Activated CD4-positive, alpha-beta memory T cell treated with anti-CD3 and anti-CD28 coated beads, Interleukin-2, amount 10 ng/mL, durations not matched to agents 7 days and 5 days (primary cell): ENCODE data around the gene ZSCAN10. TPM values are rescaled to one million over a fixed set of nuclear protein-coding genes. Genes with fewer than 3 reads are reported as not detected.
"Not testable (repeated sequence)": the region's sequence is repeated elsewhere in the genome, so short reads cannot be mapped to it uniquely, and the experiment has no call there.

Source experiments
- CTCF ChIA-PET: fragments of 350-600 bp; sonication (Branson Sonifier 250); formaldehyde crosslinking; loops from one replicate; lab custom pipeline; 2021; ENCODE audit warnings: antibody characterized with exemption, inconsistent platforms; lab: Charles Lee
- POLR2A ChIA-PET: fragments of 350-600 bp; sonication (Branson Sonifier 250); formaldehyde crosslinking; loops from one replicate; lab custom pipeline; 2021; ENCODE audit warnings: antibody characterized with exemption; lab: Charles Lee
- DNase-seq: peaks from one replicate; pipeline ENCODE4 v3.0.0-alpha.2; 2020
- H3K27ac Mint-ChIP-seq: one replicate; pipeline ENCODE4 v1.8.0; 2021; ENCODE audit warnings: mild to moderate bottlenecking, mixed read lengths
- H3K27me3 Mint-ChIP-seq: one replicate; pipeline ENCODE4 v1.8.0; 2021; ENCODE audit warnings: mixed read lengths
- H3K36me3 Mint-ChIP-seq: one replicate; pipeline ENCODE4 v1.8.0; 2021; ENCODE audit warnings: low read depth, mixed read lengths
- H3K4me1 Mint-ChIP-seq: one replicate; pipeline ENCODE4 v1.8.0; 2021; ENCODE audit warnings: mixed read lengths
- H3K4me3 Mint-ChIP-seq: one replicate; pipeline ENCODE4 v1.8.0; 2021; ENCODE audit warnings: mild to moderate bottlenecking, mixed read lengths
- H3K9me3 Mint-ChIP-seq: one replicate; pipeline ENCODE4 v1.8.0; 2021; ENCODE audit warnings: mixed read lengths
- total RNA-seq, 2 experiments: library from RNA; stranded (reverse); gene quantifications; one replicate each; pipeline ENCODE4 v1.2.3, GENCODE V29; 2021

ZSCAN10 gene
- total RNA-seq, 2 experiments from 2014 or later: 0.15 TPM; not detected in 1

DNA sequence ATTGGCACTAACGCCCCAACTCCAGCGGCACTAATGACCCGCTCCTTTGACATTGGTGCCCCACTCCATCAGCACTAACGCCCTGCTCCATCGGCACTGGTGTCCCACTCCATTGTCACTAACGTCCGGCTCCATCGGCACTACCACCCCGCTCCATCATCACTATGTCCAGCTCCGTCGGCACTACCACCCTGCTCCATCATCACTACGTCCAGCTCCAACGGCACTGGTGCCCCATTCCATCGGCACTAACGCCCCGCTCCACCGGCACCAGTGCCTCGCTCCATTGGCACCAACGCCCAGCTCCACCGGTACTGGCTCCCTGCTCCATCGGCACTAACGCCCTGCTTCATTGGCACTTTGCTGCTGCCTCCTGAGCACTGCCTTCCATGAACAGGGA lies 43.2 kb upstream of the ZSCAN10 start:
- Mint-ChIP-seq H3K4me3 (no peak overlapping the region), H3K27ac (no peak overlapping the region), H3K36me3 (peaks cover 16% of the 10 kb centered on the region), H3K4me1 (no peaks in the 10 kb centered on the region), H3K27me3 (no peaks in the 10 kb centered on the region), H3K9me3 (no peaks in the 10 kb centered on the region)
- CTCF ChIA-PET: no interaction called here
- POLR2A ChIA-PET: interaction anchor here (3.2 kb wide), 1 partner anchor 7 kb away, joined by 18 read pairs; the partner anchor contains the start of gene ZNF213
- DNase-seq: no peak

DNA sequence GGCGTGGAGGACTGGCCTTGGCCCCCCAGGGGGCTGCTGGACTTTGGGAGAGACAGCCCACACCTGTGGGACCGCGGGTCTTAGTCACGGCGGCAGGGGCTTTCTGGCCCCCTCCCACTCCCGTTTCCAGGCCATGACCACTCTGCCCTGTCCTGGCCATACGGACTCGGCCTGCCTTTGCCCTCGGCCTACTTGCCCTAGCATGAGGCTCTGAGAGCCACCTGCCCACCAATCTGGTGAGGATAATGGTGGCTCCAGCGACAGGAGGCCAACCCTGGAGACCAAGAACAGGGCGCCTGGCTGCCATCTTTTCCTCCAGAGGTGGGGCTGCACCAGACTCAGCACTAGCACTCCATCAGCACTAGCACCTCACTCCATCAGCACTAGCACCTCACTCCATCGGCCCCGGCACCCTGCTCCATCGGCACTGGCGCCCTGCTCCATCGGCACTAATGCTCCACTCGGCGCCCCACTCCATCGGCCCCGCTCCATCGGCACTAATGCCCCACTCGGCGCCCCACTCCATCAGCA lies 42.8 kb upstream of the ZSCAN10 start:
- no peaks in the 10 kb centered on the region for H3K9me3 Mint-ChIP-seq
- ChIA-PET POLR2A (no interaction called here), CTCF (no interaction called here)
- peaks cover 16% of the 10 kb centered on the region for H3K36me3 Mint-ChIP-seq
- H3K27me3 Mint-ChIP-seq: no peaks in the 10 kb centered on the region
- H3K4me3 Mint-ChIP-seq: no peak overlapping the region
- no peak for DNase-seq
- H3K27ac Mint-ChIP-seq: no peak overlapping the region
- peaks cover 2% of the 10 kb centered on the region for H3K4me1 Mint-ChIP-seq

DNA sequence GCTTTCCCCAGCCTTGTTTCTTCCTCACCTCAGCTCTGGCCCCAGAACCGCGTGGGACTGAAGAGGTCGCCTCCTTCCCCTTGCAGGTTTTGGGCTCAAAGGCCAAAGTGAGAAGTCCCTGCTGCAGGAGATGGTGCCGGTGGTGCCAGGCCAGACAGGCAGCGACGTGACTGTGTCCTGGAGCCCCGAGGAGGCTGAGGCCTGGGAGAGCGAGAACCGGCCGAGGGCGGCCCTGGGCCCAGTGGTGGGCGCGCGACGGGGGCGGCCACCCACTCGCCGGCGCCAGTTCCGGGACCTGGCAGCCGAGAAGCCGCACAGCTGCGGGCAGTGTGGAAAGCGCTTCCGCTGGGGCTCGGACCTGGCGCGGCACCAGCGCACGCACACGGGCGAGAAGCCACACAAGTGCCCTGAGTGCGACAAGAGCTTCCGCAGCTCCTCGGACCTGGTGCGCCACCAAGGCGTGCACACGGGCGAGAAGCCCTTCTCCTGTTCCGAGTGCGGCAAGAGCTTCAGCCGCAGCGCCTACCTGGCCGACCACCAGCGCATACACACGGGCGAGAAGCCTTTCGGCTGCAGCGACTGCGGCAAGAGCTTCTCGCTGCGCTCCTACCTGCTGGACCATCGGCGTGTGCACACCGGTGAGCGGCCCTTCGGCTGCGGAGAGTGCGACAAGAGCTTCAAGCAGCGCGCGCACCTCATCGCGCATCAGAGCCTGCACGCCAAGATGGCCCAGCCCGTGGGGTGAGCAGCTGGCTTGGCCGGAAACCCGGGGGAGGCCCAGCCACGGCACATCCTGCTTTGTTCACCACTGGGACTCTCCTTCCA lies 41.7 kb upstream of the ZSCAN10 start:
- H3K36me3 Mint-ChIP-seq: peaks cover 16% of the 10 kb centered on the region
- H3K27ac Mint-ChIP-seq: no peak overlapping the region
- POLR2A ChIA-PET: interaction anchor here (0.9 to 1.2 kb wide), 3 partner anchors 9 to 17 kb away, joined by 3 read pairs; no protein-coding TSS in a partner anchor
- no peaks in the 10 kb centered on the region for H3K9me3 Mint-ChIP-seq
- peaks cover 8% of the 10 kb centered on the region for H3K4me1 Mint-ChIP-seq
- CTCF ChIA-PET: interaction anchor here (2.7 kb wide), 1 partner anchor 11 kb away, joined by 10 read pairs; no protein-coding TSS in a partner anchor
- no peaks in the 10 kb centered on the region for H3K27me3 Mint-ChIP-seq
- DNase-seq: no peak
- no peak overlapping the region for H3K4me3 Mint-ChIP-seq

DNA sequence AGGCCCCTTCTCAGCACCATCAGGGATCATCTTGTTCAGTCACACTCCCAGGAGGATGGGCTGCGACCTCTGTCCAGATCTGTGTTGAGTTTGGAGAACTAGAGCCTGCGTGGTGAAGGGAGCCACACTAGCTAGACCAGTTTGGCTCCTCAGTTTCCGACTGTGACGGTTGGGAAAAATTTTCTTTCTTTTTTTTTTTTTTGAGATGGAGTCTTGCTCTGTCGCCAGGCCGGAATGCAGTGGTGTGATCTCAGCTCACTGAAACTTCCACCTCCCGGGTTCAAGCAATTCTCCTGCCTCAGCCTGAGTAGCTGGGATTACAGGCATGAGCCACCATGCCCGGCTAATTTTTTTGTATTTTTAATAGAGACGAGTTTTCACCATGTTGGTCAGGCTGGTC lies 40.5 kb upstream of the ZSCAN10 start:
- H3K4me3 Mint-ChIP-seq, H3K27me3 Mint-ChIP-seq, H3K9me3 Mint-ChIP-seq, H3K27ac Mint-ChIP-seq, DNase-seq: not testable (repeated sequence)
- Mint-ChIP-seq H3K4me1 (peaks cover 13% of the 10 kb centered on the region), H3K36me3 (peaks cover 16% of the 10 kb centered on the region)
- CTCF ChIA-PET: interaction anchor here (1.1 to 2.7 kb wide), 3 partner anchors 9 to 11 kb away, joined by 3 to 10 read pairs (median 4); no protein-coding TSS in a partner anchor
- POLR2A ChIA-PET: interaction anchor here (1.0 kb wide), 1 partner anchor 19 kb away, joined by 3 read pairs; no protein-coding TSS in a partner anchor

DNA sequence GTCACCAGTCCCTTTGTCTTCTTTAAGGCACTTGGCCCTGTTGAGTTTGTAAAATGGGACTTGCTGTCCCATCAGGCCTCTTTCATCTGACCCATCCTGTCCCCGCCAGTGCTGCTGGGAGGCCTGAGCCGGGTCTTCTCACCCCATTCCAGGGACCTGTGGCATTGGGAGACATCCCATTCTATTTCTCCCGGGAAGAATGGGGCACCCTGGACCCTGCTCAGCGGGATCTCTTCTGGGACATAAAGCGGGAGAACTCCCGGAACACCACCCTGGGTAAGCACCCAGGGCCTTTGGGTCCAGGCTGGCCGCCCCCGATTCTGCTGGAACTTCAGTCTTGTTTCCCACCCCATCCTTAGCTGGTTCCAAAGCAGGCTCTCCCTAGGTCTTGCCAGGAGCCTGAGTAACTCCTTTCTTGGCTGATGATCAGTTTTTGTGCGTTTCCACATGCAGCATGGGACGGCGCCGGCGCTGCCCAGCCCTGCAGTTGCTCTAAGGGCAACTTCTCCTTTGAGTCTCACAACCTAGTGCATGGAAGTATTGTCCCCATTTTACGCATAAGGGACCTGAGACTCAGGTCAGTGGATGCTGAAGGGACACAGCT lies 39.8 kb upstream of the ZSCAN10 start:
- Mint-ChIP-seq H3K27me3 (no peaks in the 10 kb centered on the region), H3K4me3 (no peak overlapping the region)
- CTCF ChIA-PET: interaction anchor here (1.1 to 2.7 kb wide), 2 partner anchors 9 to 11 kb away, joined by 4 to 10 read pairs; no protein-coding TSS in a partner anchor

DNA sequence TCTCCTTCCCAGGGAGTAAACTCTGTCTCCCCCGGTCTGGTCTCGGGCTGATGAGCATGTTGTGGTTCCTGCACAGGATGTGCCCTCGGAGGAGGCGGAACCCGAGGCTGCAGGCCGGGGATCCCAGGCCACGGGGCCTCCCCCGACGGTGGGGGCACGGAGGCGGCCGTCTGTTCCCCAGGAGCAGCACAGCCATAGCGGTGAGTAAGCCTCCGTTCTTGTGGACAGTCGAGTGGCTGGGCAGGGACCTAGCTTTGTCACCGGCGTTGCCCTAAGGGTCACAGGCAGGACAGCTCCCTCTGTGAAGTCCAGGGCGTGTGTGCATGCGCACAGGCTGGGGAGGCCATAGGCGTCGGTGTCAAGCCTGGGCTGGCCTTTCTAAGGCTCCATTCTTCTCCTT lies 39.2 kb upstream of the ZSCAN10 start:
- DNase-seq: no peak
- H3K27me3 Mint-ChIP-seq: no peaks in the 10 kb centered on the region
- H3K9me3 Mint-ChIP-seq: no peaks in the 10 kb centered on the region
- ChIA-PET POLR2A (interaction anchor here (0.8 to 5.0 kb wide), 3 partner anchors 9 to 80 kb away, joined by 3 to 51 read pairs (median 7); no protein-coding TSS in a partner anchor), CTCF (interaction anchor here (1.0 to 7.6 kb wide), 3 partner anchors 9 to 28 kb away, joined by 3 to 56 read pairs (median 5); no protein-coding TSS in a partner anchor)
- H3K27ac Mint-ChIP-seq: no peak overlapping the region
- H3K4me1 Mint-ChIP-seq: peaks cover 19% of the 10 kb centered on the region
- peaks cover 19% of the 10 kb centered on the region for H3K36me3 Mint-ChIP-seq
- no peak overlapping the region for H3K4me3 Mint-ChIP-seq

More for the DNA sequence above, 39.8 kb upstream of the ZSCAN10 start:
- no peaks in the 10 kb centered on the region for H3K9me3 Mint-ChIP-seq
- POLR2A ChIA-PET: no interaction called here
- peaks cover 18% of the 10 kb centered on the region for H3K36me3 Mint-ChIP-seq
- H3K27ac Mint-ChIP-seq: no peak overlapping the region
- no peak for DNase-seq
- H3K4me1 Mint-ChIP-seq: peaks cover 15% of the 10 kb centered on the region

DNA sequence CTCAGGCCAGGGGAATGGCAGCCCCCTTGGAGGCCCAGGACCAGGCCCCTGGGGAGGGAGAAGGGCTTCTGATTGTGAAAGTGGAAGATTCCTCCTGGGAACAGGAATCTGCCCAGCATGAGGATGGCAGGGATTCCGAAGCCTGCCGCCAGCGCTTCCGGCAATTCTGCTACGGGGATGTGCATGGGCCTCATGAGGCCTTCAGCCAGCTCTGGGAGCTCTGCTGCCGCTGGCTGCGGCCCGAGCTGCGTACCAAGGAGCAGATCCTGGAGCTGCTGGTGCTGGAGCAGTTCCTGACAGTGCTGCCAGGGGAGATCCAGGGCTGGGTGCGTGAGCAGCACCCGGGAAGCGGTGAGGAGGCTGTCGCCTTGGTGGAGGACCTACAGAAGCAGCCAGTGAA lies 38.2 kb upstream of the ZSCAN10 start:
- ChIA-PET CTCF (interaction anchor here (1.0 to 7.6 kb wide), 4 partner anchors 8 to 133 kb away, joined by 3 to 56 read pairs (median 4); no protein-coding TSS in a partner anchor), POLR2A (interaction anchor here (0.6 to 5.0 kb wide), 4 partner anchors 9 to 36 kb away, joined by 3 to 51 read pairs (median 6); no protein-coding TSS in a partner anchor)
- DNase-seq: no peak
- Mint-ChIP-seq H3K36me3 (peaks cover 15% of the 10 kb centered on the region), H3K4me1 (peaks cover 23% of the 10 kb centered on the region), H3K27me3 (no peaks in the 10 kb centered on the region), H3K4me3 (no peak overlapping the region), H3K9me3 (no peaks in the 10 kb centered on the region), H3K27ac (no peak overlapping the region)

DNA sequence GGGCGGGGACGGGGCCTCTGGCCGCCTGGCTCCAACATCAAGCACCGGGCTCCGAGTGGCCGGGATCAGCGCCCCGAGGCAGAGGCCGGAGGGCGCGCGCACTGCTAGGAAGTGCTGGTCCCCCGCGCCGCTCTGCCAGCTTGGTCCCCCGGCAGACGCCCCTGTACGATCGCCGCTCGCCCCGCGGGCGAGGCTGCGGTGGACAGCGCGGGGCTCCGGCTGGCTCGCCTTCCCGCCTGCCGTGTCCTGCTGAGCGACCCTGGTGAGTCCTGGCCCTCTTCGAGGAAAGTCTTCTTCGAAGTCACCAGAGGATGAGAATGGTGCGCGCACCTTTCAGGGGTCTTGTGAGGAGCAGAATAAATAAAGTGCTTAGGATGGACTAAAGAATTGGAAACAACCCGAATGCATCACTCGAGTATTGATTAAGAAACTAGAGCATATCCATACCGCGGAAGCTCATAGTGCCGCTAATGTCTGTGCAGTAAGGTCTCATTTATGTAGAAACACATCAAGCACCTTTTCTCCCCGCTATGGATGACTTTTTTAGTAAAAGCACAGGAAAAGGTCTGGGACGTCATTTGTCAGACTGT lies 36.1 kb upstream of the ZSCAN10 start:
- ChIA-PET CTCF (interaction anchor here (0.6 to 11.8 kb wide), 24 partner anchors 10 to 322 kb away, joined by 3 to 254 read pairs (median 4); partner anchors contain the start of genes PAQR4 and ZSCAN10), POLR2A (interaction anchor here (0.6 to 5.0 kb wide), 34 partner anchors 9 to 819 kb away, joined by 3 to 51 read pairs (median 6); partner anchors contain the start of genes IL32, KCTD5, PKMYT1 and TNFRSF12A)
- Mint-ChIP-seq H3K36me3 (peaks cover 19% of the 10 kb centered on the region), H3K9me3 (no peaks in the 10 kb centered on the region), H3K27me3 (no peaks in the 10 kb centered on the region), H3K27ac (peak overlapping the region; percentile 85), H3K4me3 (peak overlapping the region; percentile 97), H3K4me1 (peaks cover 33% of the 10 kb centered on the region)
- no peak for DNase-seq

DNA sequence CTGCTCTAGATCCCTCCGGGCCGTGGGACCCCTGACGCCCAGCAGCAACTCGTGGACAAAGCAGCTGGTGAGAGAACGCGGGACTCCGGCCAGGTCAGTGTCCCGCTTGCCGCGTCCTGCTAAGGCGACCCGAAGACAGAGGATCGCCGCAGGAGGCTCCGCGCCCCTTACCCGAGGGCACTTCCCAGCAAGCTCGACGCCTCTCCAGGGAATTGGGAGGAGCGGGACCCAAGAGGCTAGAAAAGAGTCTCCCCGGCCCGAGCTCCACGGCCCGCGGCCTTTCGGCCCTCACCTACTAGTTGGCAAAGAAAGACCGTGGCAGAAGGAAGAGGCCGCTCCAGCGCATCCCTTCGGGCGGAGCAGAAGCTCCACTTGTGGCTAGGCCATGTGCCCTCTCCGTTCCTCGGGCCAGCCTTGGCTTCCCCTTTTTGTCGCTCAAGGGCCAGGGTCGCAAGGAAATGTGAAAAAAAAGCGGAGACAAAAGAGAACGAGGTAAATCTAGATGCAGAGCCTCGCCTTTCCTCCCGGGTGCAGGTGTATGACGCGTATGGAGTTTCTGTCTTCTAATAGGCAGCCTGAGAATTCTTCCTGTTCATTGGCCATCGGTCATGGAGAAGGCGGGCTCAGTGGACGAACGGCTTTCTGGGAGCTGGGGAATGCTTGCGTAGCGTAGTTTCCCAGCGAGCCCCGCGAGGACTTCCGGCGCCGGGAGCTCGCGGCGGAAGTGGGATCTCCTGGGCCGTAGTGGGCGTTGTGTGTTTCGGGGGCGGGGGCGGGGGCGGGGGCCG lies 35.4 kb upstream of the ZSCAN10 start, which contains the start of gene ZNF213:
ZNF213 (plus strand) TSS at position 692 of the 788 bp plus-strand sequence. CDS start 2,252 bp downstream, outside the sequence.
- ChIA-PET POLR2A (interaction anchor here (0.6 to 5.0 kb wide), 43 partner anchors 9 to 452 kb away, joined by 3 to 51 read pairs (median 5); partner anchors contain the start of genes HCFC1R1, IL32, KCTD5 and PKMYT1), CTCF (interaction anchor here (0.6 to 11.8 kb wide), 23 partner anchors 10 to 323 kb away, joined by 3 to 254 read pairs (median 4); partner anchors contain the start of genes PAQR4 and ZSCAN10)
- peaks cover 40% of the 10 kb centered on the region for H3K4me1 Mint-ChIP-seq

DNA sequence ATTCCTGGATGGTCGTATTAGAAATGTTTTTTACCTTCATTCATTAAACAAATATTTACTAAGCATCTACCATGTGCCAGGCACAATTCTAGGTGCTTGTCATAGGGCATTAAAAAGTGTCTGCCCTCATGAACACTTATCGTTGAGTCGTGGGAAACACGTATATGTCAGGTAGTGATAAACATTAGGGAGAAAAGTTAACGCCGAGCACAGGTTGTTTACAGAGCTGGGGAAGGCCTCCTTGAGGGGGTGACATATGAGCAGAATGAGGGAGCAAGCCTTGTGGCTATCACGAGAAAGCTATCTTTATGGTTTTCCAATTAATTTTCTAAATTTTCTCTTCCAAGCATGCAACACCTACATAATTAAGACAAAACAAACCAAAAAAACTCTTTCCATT lies 34.8 kb upstream of the ZSCAN10 start:
- H3K9me3 Mint-ChIP-seq: no peaks in the 10 kb centered on the region
- H3K27ac Mint-ChIP-seq: peak overlapping the region; percentile 88
- DNase-seq: no peak
- H3K4me3 Mint-ChIP-seq: peak overlapping the region; percentile 97
- CTCF ChIA-PET: interaction anchor here (2.1 to 11.8 kb wide), 6 partner anchors 16 to 102 kb away, joined by 12 to 254 read pairs (median 39); partner anchors contain the start of gene ZSCAN10
- H3K4me1 Mint-ChIP-seq: peaks cover 46% of the 10 kb centered on the region
- no peaks in the 10 kb centered on the region for H3K27me3 Mint-ChIP-seq
- POLR2A ChIA-PET: interaction anchor here (0.8 to 5.0 kb wide), 28 partner anchors 8 to 164 kb away, joined by 3 to 51 read pairs (median 8); partner anchors contain the start of genes HCFC1R1, IL32, THOC6 and TNFRSF12A
- H3K36me3 Mint-ChIP-seq: peaks cover 22% of the 10 kb centered on the region

More for the DNA sequence above, 35.4 kb upstream of the ZSCAN10 start, which contains the start of gene ZNF213:
- DNase-seq: peak; percentile 96
- Mint-ChIP-seq H3K27ac (peak within 1 kb of the TSS; percentile 88), H3K27me3 (no peaks in the 10 kb centered on the region), H3K4me3 (peak within 1 kb of the TSS; percentile 97), H3K36me3 (peaks cover 21% of the 10 kb centered on the region), H3K9me3 (no peaks in the 10 kb centered on the region)
